Measurements from ENCODE around the gene NCOA7.

DNA sequence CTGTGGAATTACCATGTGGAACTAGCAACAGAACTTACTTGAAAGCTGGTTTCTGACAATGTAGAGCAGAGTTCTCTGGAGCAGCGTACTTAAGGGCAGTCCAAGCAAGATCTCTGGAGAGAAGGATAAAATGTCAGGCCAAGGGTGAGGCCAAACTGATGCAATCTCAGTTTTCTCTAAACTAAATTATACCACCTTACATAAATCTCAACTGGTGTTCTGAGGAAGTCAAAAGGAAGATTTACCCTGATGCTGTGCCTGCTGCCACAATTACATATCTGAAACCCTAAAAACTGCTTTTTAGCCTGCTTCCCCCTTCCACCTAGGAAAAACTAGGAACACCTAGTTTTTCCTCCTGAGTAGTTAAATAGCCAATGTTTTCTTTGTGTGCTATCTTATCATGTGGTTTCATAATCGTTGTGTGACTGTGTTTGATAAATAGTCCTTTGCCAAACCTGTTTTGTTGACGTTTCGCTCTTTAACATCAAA is 28.1 kb downstream of the NCOA7 start:
- TF ChIP-seq, protein P1, sequence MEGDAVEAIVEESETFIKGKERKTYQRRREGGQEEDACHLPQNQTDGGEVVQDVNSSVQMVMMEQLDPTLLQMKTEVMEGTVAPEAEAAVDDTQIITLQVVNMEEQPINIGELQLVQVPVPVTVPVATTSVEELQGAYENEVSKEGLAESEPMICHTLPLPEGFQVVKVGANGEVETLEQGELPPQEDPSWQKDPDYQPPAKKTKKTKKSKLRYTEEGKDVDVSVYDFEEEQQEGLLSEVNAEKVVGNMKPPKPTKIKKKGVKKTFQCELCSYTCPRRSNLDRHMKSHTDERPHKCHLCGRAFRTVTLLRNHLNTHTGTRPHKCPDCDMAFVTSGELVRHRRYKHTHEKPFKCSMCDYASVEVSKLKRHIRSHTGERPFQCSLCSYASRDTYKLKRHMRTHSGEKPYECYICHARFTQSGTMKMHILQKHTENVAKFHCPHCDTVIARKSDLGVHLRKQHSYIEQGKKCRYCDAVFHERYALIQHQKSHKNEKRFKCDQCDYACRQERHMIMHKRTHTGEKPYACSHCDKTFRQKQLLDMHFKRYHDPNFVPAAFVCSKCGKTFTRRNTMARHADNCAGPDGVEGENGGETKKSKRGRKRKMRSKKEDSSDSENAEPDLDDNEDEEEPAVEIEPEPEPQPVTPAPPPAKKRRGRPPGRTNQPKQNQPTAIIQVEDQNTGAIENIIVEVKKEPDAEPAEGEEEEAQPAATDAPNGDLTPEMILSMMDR (conservative IDR thresholded peaks at IDR 0.05): no peak
- TF ChIP-seq EZH2 (IDR thresholded peaks at IDR 0.05; ENCODE audit: low read depth): no peak

Measured in PC-9 (cell line).